NCI-H128 (cell line): ENCODE data around the gene ACP7.
"Not testable (repeated sequence)": the region's sequence is repeated elsewhere in the genome, so short reads cannot be mapped to it uniquely, and the experiment has no call there.

Experiments used
- DNase-seq: peaks from one replicate; lab custom pipeline; 2025; ENCODE audit not compliant: unreplicated experiment; lab: John Stamatoyannopoulos, UW

ACP7 gene

GRCh38 chr19:39130337-39131254 lies 46.4 kb downstream of the ACP7 start:
- no peak for DNase-seq

- no peak for DNase-seq
These were observed 47.1 kb downstream of the ACP7 start for GRCh38 chr19:39131255-39131755.

GRCh38 chr19:39132344-39132969 lies 48.3 kb downstream of the ACP7 start:
- no peak for DNase-seq

- DNase-seq = no peak
These were observed 49.5 kb downstream of the ACP7 start for GRCh38 chr19:39133431-39134270.

GRCh38 chr19:39135701-39136100 lies 51.5 kb downstream of the ACP7 start:
- DNase-seq = no peak

GRCh38 chr19:39136225-39136940 lies 52.2 kb downstream of the ACP7 start:
- DNase-seq = no peak

GRCh38 chr19:39137131-39137530 lies 53.0 kb downstream of the ACP7 start:
- no peak for DNase-seq

- DNase-seq = no peak
These were observed 54.3 kb downstream of the ACP7 start for GRCh38 chr19:39138221-39139211.

- no peak for DNase-seq
These were observed 55.2 kb downstream of the ACP7 start for GRCh38 chr19:39139305-39139874.

GRCh38 chr19:39139971-39140453 lies 55.8 kb downstream of the ACP7 start:
- no peak for DNase-seq

- no peak for DNase-seq
These were observed 56.4 kb downstream of the ACP7 start for GRCh38 chr19:39140594-39140993.

- DNase-seq = no peak
These were observed 57.8 kb downstream of the ACP7 start for GRCh38 chr19:39141929-39142328.

- no peak for DNase-seq
These were observed 58.5 kb downstream of the ACP7 start for GRCh38 chr19:39142630-39143029.

GRCh38 chr19:39143757-39144289 lies 59.7 kb downstream of the ACP7 start:
- not testable (repeated sequence) for DNase-seq

- no peak for DNase-seq
These were observed 60.3 kb downstream of the ACP7 start for GRCh38 chr19:39144290-39145071.

- DNase-seq = no peak
These were observed 61.2 kb downstream of the ACP7 start for GRCh38 chr19:39145180-39145953.

GRCh38 chr19:39146091-39146490 lies 61.9 kb downstream of the ACP7 start:
- DNase-seq = no peak
